ENCODE measurements around the gene PALS1.

- TF ChIP-seq TCF12 (IDR thresholded peaks at IDR 0.05; ENCODE audit: low read depth, low read length) (no peak), CTCF (IDR thresholded peaks at IDR 0.05; ENCODE audit: control extremely low read depth in 1 of 3, insufficient read depth in 1 of 3, low read depth in 1 of 3, low read length in 3 of 3) (no peak), RBBP5 (IDR thresholded peaks at IDR 0.05; ENCODE audit: borderline replicate concordance, low read depth, low read length) (no peak), HDAC6 (IDR thresholded peaks at IDR 0.05; ENCODE audit: low read depth, low read length) (no peak), EGR1 (IDR thresholded peaks at IDR 0.05; ENCODE audit: borderline replicate concordance, low read depth, low read length) (no peak), POLR2A (IDR thresholded peaks at IDR 0.05; ENCODE audit: control extremely low read depth in 1 of 2, low read depth in 2 of 2, low read length in 2 of 2) (no peak), JUN (IDR thresholded peaks at IDR 0.05; ENCODE audit: low read depth, low read length) (no peak), TBP (IDR thresholded peaks at IDR 0.05; ENCODE audit: low read depth, low read length) (no peak), GABPA (IDR thresholded peaks at IDR 0.05; ENCODE audit: borderline replicate concordance, insufficient read depth, low read length) (no peak), EP300 (IDR thresholded peaks at IDR 0.05; ENCODE audit: borderline replicate concordance in 1 of 2, low read depth in 2 of 2, low read length in 2 of 2) (no peak), POLR2AphosphoS5 (IDR thresholded peaks at IDR 0.05; ENCODE audit: low read depth, low read length) (no peak), SP2 (IDR thresholded peaks at IDR 0.05; ENCODE audit: low read length) (no peak), RNF2 (IDR thresholded peaks at IDR 0.05; ENCODE audit: borderline replicate concordance, low read depth, low read length, missing control alignments, poor library complexity, severe bottlenecking) (no peak)
- TF ChIP-seq, protein P1, sequence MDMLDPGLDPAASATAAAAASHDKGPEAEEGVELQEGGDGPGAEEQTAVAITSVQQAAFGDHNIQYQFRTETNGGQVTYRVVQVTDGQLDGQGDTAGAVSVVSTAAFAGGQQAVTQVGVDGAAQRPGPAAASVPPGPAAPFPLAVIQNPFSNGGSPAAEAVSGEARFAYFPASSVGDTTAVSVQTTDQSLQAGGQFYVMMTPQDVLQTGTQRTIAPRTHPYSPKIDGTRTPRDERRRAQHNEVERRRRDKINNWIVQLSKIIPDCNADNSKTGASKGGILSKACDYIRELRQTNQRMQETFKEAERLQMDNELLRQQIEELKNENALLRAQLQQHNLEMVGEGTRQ (IDR thresholded peaks at IDR 0.05; ENCODE audit: low read length), result no peak
Observed at GRCh38 chr14:67257906-67258305, 16.7 kb downstream of the PALS1 start.
